Suprapubic skin (tissue), 4 donors: ENCODE results near the gene MIB1. TPM values are rescaled to one million over a fixed set of nuclear protein-coding genes. Genes with fewer than 3 reads are reported as not detected.

ENCODE experiments used
- DNase-seq, 2 donors: peaks; one replicate each; pipeline ENCODE4 v3.0.0-alpha.2; 2019; ENCODE audit warnings: low spot score in 2 of 2
- H3K27ac ChIP-seq: fragments of 200-600 bp; sonication (generic); one replicate; pipeline ENCODE4 v1.5.1; 2019
- H3K27me3 ChIP-seq: fragments of 200-600 bp; sonication (generic); one replicate; pipeline ENCODE4 v1.5.1; 2019
- H3K36me3 ChIP-seq: fragments of 200-600 bp; sonication (generic); one replicate; pipeline ENCODE4 v1.5.1; 2019
- H3K4me1 ChIP-seq: fragments of 200-600 bp; sonication (generic); one replicate; pipeline ENCODE4 v1.5.1; 2019
- H3K4me3 ChIP-seq: fragments of 200-600 bp; sonication (generic); one replicate; pipeline ENCODE4 v1.5.1; 2019; ENCODE audit warnings: mild to moderate bottlenecking
- H3K9me3 ChIP-seq: fragments of 200-600 bp; sonication (generic); one replicate; pipeline ENCODE4 v1.5.1; 2019
- CTCF ChIP-seq, 2 donors: fragments of 200-600 bp in 1 of 2; fragments of 450-650 bp in 1 of 2; sonication (generic) in 1 of 2; IDR thresholded peaks; one replicate each; pipeline ENCODE4 v1.5.1; 2016 to 2019; ENCODE audit warnings: antibody characterized with exemption in 2 of 2, mild to moderate bottlenecking in 1 of 2, moderate library complexity in 1 of 2
- EP300 ChIP-seq: sonication (generic); formaldehyde crosslinking; IDR thresholded peaks from one replicate; pipeline ENCODE4 v1.6.1; 2017; ENCODE audit warnings: antibody characterized with exemption
- POLR2A ChIP-seq, 2 donors: fragments of 450-650 bp; IDR thresholded peaks; one replicate each; pipeline ENCODE4 v1.6.1; 2017; ENCODE audit warnings: antibody characterized with exemption in 2 of 2, mild to moderate bottlenecking in 2 of 2, moderate library complexity in 2 of 2
- POLR2AphosphoS5 ChIP-seq, 3 donors: sonication (generic); formaldehyde crosslinking; IDR thresholded peaks; one replicate each; pipeline ENCODE4 v1.6.1; 2017; ENCODE audit warnings: antibody characterized with exemption in 3 of 3
- WGBS: methylation state at CpG from one replicate; pipeline ENCODE4 v1.1.5; 2018; 5-methylcytosine and 5-hydroxymethylcytosine counted together
- total RNA-seq, 4 donors: library from RNA; depleted of rRNA; stranded (reverse); fragments of >200 nt; gene quantifications; one replicate each; pipeline ENCODE4 v1.1.0, GENCODE V29; 2016

The MIB1 gene
- total RNA-seq, 4 donors from 2014 or later: 16.6 to 25.4 (median 24.1) TPM

- no peaks in the 10 kb centered on the region for H3K27me3 ChIP-seq
- no peak overlapping the region for H3K4me3 ChIP-seq
- WGBS: 80% methylated on average over 2 of the region's 2 CpGs
- H3K4me1 ChIP-seq: peaks cover 10% of the 10 kb centered on the region
- H3K27ac ChIP-seq: no peak overlapping the region
- no peaks in the 10 kb centered on the region for H3K9me3 ChIP-seq
- no peaks in the 10 kb centered on the region for H3K36me3 ChIP-seq
- no peak for DNase-seq
- TF ChIP-seq EP300 (no peak), POLR2AphosphoS5 (IDR thresholded peaks at IDR 0.05) (no peak), CTCF (IDR thresholded peaks at IDR 0.05) (no peak), POLR2A (IDR thresholded peaks at IDR 0.05) (no peak)
Measured at GRCh38 chr18:21759836-21760235, 19.2 kb downstream of the MIB1 start.

- Histone ChIP-seq H3K4me3 (no peak overlapping the region), H3K4me1 (peaks cover 10% of the 10 kb centered on the region), H3K27ac (no peak overlapping the region), H3K27me3 (no peaks in the 10 kb centered on the region), H3K36me3 (no peaks in the 10 kb centered on the region), H3K9me3 (no peaks in the 10 kb centered on the region)
- TF ChIP-seq POLR2A (IDR thresholded peaks at IDR 0.05): no peak
- no peak for TF ChIP-seq CTCF (IDR thresholded peaks at IDR 0.05)
- TF ChIP-seq POLR2AphosphoS5 (IDR thresholded peaks at IDR 0.05): no peak
- TF ChIP-seq EP300: no peak
- DNase-seq: no peak
Measured at GRCh38 chr18:21760321-21760720, 19.7 kb downstream of the MIB1 start.

- peaks cover 10% of the 10 kb centered on the region for H3K4me1 ChIP-seq
- no peaks in the 10 kb centered on the region for H3K9me3 ChIP-seq
- H3K27ac ChIP-seq: no peak overlapping the region
- DNase-seq: no peak
- no peak overlapping the region for H3K4me3 ChIP-seq
- TF ChIP-seq EP300 (no peak), CTCF (IDR thresholded peaks at IDR 0.05) (no peak), POLR2A (IDR thresholded peaks at IDR 0.05) (no peak), POLR2AphosphoS5 (IDR thresholded peaks at IDR 0.05) (no peak)
- WGBS: 81% methylated on average over 6 of the region's 6 CpGs
- H3K36me3 ChIP-seq: peaks cover 9% of the 10 kb centered on the region
- no peaks in the 10 kb centered on the region for H3K27me3 ChIP-seq
Measured at GRCh38 chr18:21761471-21762115, 21.0 kb downstream of the MIB1 start.

GRCh38 chr18:21762181-21762772 is 21.7 kb downstream of the MIB1 start:
- Histone ChIP-seq H3K4me1 (peaks cover 10% of the 10 kb centered on the region), H3K4me3 (no peak overlapping the region), H3K27ac (no peak overlapping the region), H3K27me3 (no peaks in the 10 kb centered on the region), H3K36me3 (peaks cover 16% of the 10 kb centered on the region), H3K9me3 (no peaks in the 10 kb centered on the region)
- TF ChIP-seq POLR2A (IDR thresholded peaks at IDR 0.05) (no peak), POLR2AphosphoS5 (IDR thresholded peaks at IDR 0.05) (no peak), CTCF (IDR thresholded peaks at IDR 0.05) (no peak), EP300 (no peak)
- DNase-seq: no peak

GRCh38 chr18:21763846-21764646 is 23.5 kb downstream of the MIB1 start:
- no peaks in the 10 kb centered on the region for H3K27me3 ChIP-seq
- no peak overlapping the region for H3K4me3 ChIP-seq
- peaks cover 10% of the 10 kb centered on the region for H3K4me1 ChIP-seq
- WGBS: 89% methylated on average over 3 of the region's 3 CpGs
- no peak for DNase-seq
- no peak overlapping the region for H3K27ac ChIP-seq
- H3K36me3 ChIP-seq: peaks cover 32% of the 10 kb centered on the region
- H3K9me3 ChIP-seq: no peaks in the 10 kb centered on the region
- no peak for TF ChIP-seq POLR2AphosphoS5 (IDR thresholded peaks at IDR 0.05)
- TF ChIP-seq EP300: no peak
- TF ChIP-seq POLR2A (IDR thresholded peaks at IDR 0.05): no peak
- TF ChIP-seq CTCF (IDR thresholded peaks at IDR 0.05): no peak
